IPS DF 4.7 (cell line): ENCODE results near the gene TTC1.
"Not testable (repeated sequence)": the region's sequence is repeated elsewhere in the genome, so short reads cannot be mapped to it uniquely, and the experiment has no call there.

Experiments
- DNase-seq: peaks from one replicate; pipeline ENCODE4 v3.0.0-alpha.2; 2013; ENCODE audit warnings: low spot score; ENCODE audit errors: extremely low read depth

Gene TTC1

DNA sequence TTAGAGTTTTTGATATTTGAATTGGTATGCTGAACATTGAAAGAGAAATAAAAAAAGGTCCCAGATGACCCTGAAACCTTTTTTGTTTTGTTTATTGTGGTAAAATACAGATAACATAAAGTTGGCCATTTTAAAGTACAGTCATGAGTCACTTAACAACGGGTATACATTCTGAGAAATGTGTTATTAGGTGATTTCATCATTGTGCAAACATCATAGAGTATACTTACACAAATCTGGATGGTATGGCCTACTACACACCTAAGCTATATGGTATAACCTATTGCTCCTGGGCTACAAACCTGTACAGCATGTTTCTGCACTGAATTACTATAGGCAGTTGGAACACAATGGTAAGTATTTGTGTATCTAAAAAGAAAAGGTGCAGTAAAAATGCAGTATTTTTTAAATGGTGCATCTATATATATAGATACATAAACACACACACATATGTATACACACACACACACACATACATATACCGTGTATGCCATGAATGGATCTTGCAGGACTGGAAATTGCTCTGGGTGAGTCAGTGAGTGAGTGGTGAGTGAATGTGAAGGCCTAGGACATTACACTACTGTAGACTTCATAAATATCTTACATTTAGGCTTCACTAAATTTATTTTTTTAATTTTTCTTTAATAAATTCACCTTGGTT is 31.0 kb downstream of the TTC1 start:
- no peak for DNase-seq

- no peak for DNase-seq
These were observed 31.5 kb downstream of the TTC1 start for GRCh38 chr5:160040471-160040835.

GRCh38 chr5:160042671-160043070 is 33.7 kb downstream of the TTC1 start:
- DNase-seq = no peak

DNA sequence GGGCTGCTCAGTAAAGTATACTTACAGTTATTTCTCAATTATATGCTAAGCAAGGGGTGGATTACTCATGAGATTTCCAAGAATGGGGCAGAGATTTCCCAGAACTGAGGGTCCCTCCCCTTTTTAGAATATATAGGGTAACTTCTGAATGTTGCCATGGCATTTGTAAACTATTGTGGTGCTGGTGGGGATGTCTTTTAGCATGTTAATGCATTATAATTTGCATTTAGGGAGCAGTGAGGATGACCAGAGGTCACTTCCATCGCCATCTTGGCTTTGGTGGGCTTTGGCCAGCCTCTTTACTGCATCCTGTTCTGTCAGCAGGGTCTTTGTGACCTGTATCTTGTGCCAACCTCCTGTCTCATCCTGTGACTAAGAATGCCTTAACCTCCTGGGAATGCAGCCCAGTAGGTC is 35.5 kb downstream of the TTC1 start:
- DNase-seq = no peak

GRCh38 chr5:160044967-160045366 is 36.0 kb downstream of the TTC1 start:
- no peak for DNase-seq

DNA sequence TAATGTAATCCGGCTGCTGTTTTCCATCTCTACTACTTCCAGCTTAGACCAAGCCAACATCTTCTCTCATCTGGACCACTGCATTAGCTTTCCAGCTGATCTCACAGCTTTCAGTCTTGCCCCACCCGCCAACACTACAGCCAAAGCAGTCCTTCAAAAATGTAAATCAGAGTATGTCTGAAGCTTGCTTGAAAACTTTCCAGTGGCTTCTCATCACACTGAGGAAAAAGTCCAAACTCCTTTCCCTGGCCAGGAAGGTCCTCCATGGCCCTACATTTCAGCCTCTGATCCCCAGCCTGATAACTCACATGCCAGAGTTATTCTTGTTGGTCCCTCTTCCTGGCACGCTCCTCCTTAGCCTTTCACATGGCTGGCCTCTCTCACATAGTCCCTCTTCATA is 38.5 kb downstream of the TTC1 start:
- no peak for DNase-seq

DNA sequence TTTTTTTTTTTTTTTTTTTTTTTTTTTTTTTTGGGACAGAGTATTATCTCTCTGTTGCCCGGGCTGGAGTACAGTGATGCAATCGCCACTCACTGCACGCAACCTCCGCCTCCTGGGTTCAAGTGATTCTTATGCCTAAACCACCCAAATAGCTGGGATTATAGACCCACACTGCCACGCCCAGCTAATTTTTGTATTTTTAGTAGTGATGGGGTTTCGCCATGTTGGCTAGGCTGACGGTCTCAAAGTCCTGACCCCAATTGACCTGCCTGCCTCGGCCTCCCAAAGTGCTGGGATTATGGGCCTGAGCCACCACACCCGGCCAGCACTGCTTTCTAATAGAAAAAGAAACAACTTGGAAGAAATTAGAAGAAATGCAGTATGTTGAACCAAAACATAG is 39.2 kb downstream of the TTC1 start:
- DNase-seq = no peak

DNA sequence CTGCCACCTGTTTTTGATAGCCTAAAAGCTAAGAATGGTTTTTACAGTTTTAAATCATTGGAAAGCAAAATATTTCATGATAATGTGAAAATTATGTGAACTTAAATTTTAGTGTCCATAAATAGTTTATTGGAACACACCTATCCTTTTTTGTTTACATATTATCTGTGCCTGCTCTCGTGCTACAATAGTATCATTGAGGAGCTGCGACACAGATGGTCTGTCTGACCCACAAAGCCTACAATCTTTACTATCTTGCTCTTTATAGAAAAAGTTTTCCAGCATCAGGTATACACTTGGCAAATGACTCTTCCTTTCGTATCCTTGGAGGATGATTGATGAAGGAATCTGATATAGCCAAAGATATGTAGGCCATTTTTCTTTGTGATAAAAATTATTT is 40.2 kb downstream of the TTC1 start:
- DNase-seq = no peak

GRCh38 chr5:160054047-160054446 is 45.1 kb downstream of the TTC1 start:
- no peak for DNase-seq

GRCh38 chr5:160054831-160055230 is 45.9 kb downstream of the TTC1 start:
- no peak for DNase-seq

DNA sequence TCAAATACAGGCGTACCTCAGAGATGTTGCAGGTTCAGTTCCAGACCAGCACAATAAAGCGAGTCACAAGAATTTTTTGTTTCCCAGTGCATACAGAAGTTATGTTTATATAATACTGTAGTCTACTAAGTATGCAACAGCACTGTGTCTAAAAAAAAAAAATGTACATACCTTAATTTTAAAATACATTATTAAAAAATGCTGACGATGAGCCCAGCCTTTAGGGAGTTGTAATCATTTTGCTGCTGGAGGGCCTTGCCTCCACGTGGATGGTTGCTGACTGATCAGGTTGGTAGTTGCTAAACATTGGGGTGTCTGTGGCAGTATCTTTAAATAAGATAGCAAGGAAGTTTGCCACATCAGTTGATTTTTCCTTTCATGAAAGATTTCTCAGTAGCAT is 48.3 kb downstream of the TTC1 start:
- no peak for DNase-seq

GRCh38 chr5:160060001-160060400 is 51.1 kb downstream of the TTC1 start:
- no peak for DNase-seq

GRCh38 chr5:160061770-160062169 is 52.8 kb downstream of the TTC1 start:
- no peak for DNase-seq

- no peak for DNase-seq
These were observed 55.5 kb downstream of the TTC1 start for GRCh38 chr5:160064417-160064810.

DNA sequence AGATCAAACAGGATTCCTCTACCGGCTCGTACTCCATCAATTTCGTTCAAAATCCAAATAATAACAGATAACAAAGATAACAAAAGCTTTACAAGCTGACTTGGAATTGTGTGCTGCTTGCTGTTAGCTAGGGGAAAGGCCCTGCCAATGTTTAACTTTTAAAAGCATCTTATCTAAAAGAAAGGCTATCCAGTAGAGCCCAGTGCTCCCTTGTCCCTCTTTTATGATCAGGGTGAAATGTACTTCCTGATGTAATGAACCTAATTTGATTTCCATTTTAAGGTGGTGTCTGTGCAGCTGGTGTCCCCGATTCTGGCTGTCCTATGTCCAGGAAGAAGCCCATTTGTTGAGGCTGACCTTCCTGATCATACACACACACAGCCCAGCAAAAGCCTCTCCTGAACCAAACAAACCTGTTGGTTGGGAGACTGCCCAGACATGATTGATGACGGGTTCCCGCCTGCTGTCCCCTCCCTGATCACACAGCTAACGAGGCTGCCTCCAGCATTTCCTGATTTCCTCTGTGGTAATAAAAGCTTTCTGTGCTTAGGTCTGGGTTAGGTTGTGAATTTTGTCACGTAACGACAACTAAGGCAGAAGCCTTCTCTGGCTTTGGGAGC is 56.2 kb downstream of the TTC1 start:
- DNase-seq = no peak

- DNase-seq = not testable (repeated sequence)
These were observed 60.2 kb downstream of the TTC1 start for GRCh38 chr5:160069120-160069519.

DNA sequence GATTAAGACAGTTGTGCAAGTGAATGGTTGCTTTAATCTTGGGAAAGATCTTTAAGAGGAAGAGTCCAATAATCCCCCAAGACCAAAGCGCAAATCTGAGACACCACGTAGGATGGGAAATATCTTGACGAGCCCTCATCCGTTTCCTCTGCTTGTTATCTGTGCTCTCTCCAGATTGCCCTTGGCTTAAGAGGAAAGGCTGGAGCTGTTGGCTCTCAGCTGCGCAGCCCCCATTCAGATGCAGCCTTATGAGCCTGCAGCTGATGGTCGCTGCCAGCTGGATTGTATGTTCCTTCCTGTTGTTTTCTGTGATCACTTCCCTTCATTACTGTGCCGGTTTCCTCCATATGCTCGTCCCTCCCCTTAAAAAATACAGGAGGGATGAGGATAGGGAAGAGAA is 62.6 kb downstream of the TTC1 start:
- no peak for DNase-seq

- DNase-seq = no peak
These were observed 63.0 kb downstream of the TTC1 start for GRCh38 chr5:160071916-160072315.

- DNase-seq = no peak
These were observed 66.1 kb downstream of the TTC1 start for GRCh38 chr5:160075073-160075472.

GRCh38 chr5:160076997-160077396 is 68.1 kb downstream of the TTC1 start:
- no peak for DNase-seq

DNA sequence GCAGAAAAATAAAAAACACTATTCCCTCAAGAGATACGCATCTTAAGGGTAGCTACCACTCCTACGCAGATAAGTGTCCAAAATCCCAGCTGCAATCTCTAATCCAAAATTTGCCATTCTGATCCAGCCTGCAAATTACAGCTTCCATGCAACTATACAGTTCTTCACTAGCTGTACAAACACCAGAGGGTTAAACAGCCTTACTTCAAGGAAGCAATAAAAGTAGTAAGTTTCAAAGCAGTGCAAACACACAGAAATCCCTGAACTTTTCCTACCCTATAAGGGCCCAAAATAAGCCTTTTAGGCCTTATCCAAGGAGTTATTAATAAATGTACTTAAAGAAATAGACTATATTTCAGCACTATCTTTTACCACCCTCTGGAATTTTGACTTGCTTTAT is 70.8 kb downstream of the TTC1 start:
- no peak for DNase-seq

GRCh38 chr5:160081495-160081894 is 72.6 kb downstream of the TTC1 start:
- no peak for DNase-seq
